Upper lobe of right lung (tissue), 1 donor: ENCODE results near the gene MAPK8IP2. TPM values are rescaled to one million over a fixed set of nuclear protein-coding genes. Genes with fewer than 3 reads are reported as not detected.

Experiments
- ATAC-seq: fragments of 200-7000 bp; cut with Tn5 transposase; one replicate; pipeline ENCODE4 v1.9.1; 2020; ENCODE audit warnings: mild to moderate bottlenecking, moderate library complexity
- DNase-seq: peaks from one replicate; pipeline ENCODE4 v3.0.0-alpha.2; 2020
- H3K27ac ChIP-seq: fragments of 200-600 bp; one replicate; pipeline ENCODE4 v1.8.0; 2022
- H3K27me3 ChIP-seq: fragments of 200-600 bp; one replicate; pipeline ENCODE4 v1.8.0; 2022; ENCODE audit warnings: mild to moderate bottlenecking
- H3K36me3 ChIP-seq: fragments of 200-600 bp; one replicate; pipeline ENCODE4 v1.8.0; 2022
- H3K4me1 ChIP-seq: fragments of 200-600 bp; one replicate; pipeline ENCODE4 v1.8.0; 2022
- H3K4me3 ChIP-seq: fragments of 200-600 bp; one replicate; pipeline ENCODE4 v1.8.0; 2022; ENCODE audit warnings: mild to moderate bottlenecking
- H3K9me3 ChIP-seq: fragments of 200-600 bp; one replicate; pipeline ENCODE4 v1.8.0; 2022
- CTCF ChIP-seq: fragments of 200-600 bp; IDR thresholded peaks from one replicate; pipeline ENCODE4 v1.8.0; 2022; ENCODE audit warnings: antibody characterized with exemption
- intact Hi-C: fragments of 100-400 bp; cut with DNase I; formaldehyde crosslinking; loops from one replicate; pipeline ENCODE4 v1.11.0; 2022
- total RNA-seq: library from RNA; stranded (reverse); fragmentation: NEBNext Ultra II Directional; extraction: Animal tissue kit (Norgen Biotek cat#: 25700); gene quantifications from one replicate; pipeline ENCODE4 v1.2.1, GENCODE V29; 2021
- donor health status: DM: no; HTN: yes; CAD: no; lungs with severe emphysema.

MAPK8IP2 gene
- total RNA-seq, 1 donor from 2014 or later: 2.6 TPM

DNA sequence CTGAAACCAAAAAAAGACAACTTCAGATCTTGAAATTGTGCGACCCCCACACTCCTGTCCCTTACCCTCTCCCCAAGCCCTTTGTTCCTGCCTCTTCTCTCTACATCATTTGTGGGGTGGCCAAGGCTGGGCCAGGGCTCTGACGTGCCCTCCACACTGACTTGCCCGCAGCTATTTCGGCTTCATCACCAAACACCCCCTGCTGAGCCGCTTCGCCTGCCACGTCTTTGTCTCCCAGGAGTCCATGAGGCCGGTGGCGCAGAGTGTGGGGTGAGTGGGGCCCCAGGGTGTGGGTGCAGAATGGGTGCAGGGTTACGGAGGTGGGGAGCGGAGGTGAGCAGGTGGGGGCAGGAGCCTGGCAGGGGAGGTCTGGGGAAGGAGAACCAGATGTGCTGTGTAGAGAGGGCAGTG lies 9.5 kb downstream of the MAPK8IP2 start:
- no peaks in the 10 kb centered on the region for H3K9me3 ChIP-seq
- DNase-seq: no peak
- no peaks in the 10 kb centered on the region for H3K4me1 ChIP-seq
- no peak overlapping the region for H3K4me3 ChIP-seq
- no peaks in the 10 kb centered on the region for H3K36me3 ChIP-seq
- no peak for ATAC-seq
- intact Hi-C loops: no loop called here
- H3K27me3 ChIP-seq: peaks cover 8% of the 10 kb centered on the region
- no peak overlapping the region for H3K27ac ChIP-seq
- no peak for TF ChIP-seq CTCF

- H3K27ac ChIP-seq: no peak overlapping the region
- no peaks in the 10 kb centered on the region for H3K36me3 ChIP-seq
- TF ChIP-seq CTCF: no peak
- H3K27me3 ChIP-seq: peaks cover 5% of the 10 kb centered on the region
- DNase-seq (no peak), ATAC-seq (no peak)
- H3K4me1 ChIP-seq: no peaks in the 10 kb centered on the region
- H3K4me3 ChIP-seq: no peak overlapping the region
- intact Hi-C loops: no loop called here
- no peaks in the 10 kb centered on the region for H3K9me3 ChIP-seq
Measured at GRCh38 chr22:50610581-50610980, 10.0 kb downstream of the MAPK8IP2 start.

DNA sequence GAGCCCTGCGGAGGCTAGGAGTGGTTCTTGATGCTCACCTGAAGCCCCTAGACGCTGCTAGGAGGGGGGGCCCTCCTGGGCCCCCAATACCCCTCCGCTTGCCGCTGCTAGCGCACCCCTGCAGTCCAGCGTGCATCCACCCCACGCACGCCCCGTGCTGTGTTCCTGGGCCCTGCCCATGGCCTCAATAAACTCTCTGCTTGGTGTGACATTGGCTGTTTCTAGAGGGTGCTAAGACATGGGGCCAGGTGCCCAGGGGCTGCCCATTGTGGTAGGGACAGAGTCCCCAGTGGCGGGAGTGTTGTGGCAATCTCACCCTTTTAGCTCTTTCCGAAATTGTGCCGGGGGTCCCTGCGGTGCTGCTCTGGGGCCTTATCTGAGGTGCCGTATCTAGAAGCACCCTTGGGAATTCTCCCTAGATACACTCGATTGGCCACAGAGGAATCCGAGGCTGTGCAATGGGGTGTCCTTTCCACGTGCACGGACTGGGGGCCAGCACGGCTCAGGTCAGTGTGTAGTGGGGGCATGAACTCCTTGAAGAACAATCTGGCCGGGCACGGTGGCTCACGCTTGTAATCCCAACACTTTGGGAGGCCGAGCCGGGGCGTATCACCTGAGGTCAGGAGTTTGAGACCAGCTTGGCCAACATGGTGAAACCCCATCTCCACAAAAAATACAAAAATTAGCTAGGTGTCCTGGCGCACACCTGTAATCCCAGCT lies 10.9 kb downstream of the MAPK8IP2 start:
- intact Hi-C loops: no loop called here
- DNase-seq (no peak), ATAC-seq (no peak)
- Histone ChIP-seq H3K27ac (no peak overlapping the region), H3K36me3 (no peaks in the 10 kb centered on the region), H3K9me3 (no peaks in the 10 kb centered on the region), H3K4me1 (no peaks in the 10 kb centered on the region), H3K4me3 (no peak overlapping the region), H3K27me3 (no peaks in the 10 kb centered on the region)
- no peak for TF ChIP-seq CTCF

DNA sequence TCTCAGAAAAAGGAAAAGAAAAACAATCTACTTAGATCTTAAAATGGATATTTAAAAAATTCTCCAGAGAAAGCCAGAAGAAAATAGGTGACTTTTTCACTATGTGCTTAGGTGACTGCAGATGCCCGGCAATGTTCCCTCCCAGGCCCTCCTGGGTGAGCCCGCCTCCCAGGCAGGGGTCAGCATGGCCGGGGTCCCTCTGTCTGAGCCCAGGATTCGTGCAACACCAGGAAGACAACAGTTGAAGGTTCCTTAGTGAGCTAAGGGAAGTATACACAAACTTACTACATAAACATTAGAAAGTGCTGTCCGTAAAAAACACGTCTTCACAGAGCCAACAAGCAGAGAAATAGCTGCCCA lies 11.6 kb downstream of the MAPK8IP2 start:
- intact Hi-C loops: no loop called here

GRCh38 chr22:50612528-50613221 lies 12.1 kb downstream of the MAPK8IP2 start:
- intact Hi-C loops: no loop called here
- DNase-seq (no peak), ATAC-seq (peak; percentile 71)
- H3K9me3 ChIP-seq: no peaks in the 10 kb centered on the region
- H3K36me3 ChIP-seq: no peaks in the 10 kb centered on the region
- no peak overlapping the region for H3K4me3 ChIP-seq
- no peaks in the 10 kb centered on the region for H3K4me1 ChIP-seq
- TF ChIP-seq CTCF: no peak
- no peaks in the 10 kb centered on the region for H3K27me3 ChIP-seq
- H3K27ac ChIP-seq: peak overlapping the region; percentile 24

More for the DNA sequence above, 11.6 kb downstream of the MAPK8IP2 start:
- TF ChIP-seq CTCF: no peak
- H3K36me3 ChIP-seq: no peaks in the 10 kb centered on the region
- no peak for ATAC-seq
- no peak overlapping the region for H3K4me3 ChIP-seq
- H3K9me3 ChIP-seq: no peaks in the 10 kb centered on the region
- no peak overlapping the region for H3K27ac ChIP-seq
- no peaks in the 10 kb centered on the region for H3K4me1 ChIP-seq
- DNase-seq: no peak
- H3K27me3 ChIP-seq: no peaks in the 10 kb centered on the region
